CD4-positive, alpha-beta T cell treated with Interleukin-15 for 1 hour (primary cell): ENCODE results near the gene KIAA0319L.
A peak's percentile ranks its signal among the peaks of the same experiment; 100 is the strongest.

Source experiments
- DNase-seq: peaks from one replicate; pipeline ENCODE4 v3.0.0-alpha.2; 2020

Gene KIAA0319L

GRCh38 chr1:35561972-35562680, 4.9 kb upstream of the KIAA0319L start:
- DNase-seq: no peak

- no peak for DNase-seq
These were observed 4.2 kb upstream of the KIAA0319L start for GRCh38 chr1:35561297-35561971.

DNA sequence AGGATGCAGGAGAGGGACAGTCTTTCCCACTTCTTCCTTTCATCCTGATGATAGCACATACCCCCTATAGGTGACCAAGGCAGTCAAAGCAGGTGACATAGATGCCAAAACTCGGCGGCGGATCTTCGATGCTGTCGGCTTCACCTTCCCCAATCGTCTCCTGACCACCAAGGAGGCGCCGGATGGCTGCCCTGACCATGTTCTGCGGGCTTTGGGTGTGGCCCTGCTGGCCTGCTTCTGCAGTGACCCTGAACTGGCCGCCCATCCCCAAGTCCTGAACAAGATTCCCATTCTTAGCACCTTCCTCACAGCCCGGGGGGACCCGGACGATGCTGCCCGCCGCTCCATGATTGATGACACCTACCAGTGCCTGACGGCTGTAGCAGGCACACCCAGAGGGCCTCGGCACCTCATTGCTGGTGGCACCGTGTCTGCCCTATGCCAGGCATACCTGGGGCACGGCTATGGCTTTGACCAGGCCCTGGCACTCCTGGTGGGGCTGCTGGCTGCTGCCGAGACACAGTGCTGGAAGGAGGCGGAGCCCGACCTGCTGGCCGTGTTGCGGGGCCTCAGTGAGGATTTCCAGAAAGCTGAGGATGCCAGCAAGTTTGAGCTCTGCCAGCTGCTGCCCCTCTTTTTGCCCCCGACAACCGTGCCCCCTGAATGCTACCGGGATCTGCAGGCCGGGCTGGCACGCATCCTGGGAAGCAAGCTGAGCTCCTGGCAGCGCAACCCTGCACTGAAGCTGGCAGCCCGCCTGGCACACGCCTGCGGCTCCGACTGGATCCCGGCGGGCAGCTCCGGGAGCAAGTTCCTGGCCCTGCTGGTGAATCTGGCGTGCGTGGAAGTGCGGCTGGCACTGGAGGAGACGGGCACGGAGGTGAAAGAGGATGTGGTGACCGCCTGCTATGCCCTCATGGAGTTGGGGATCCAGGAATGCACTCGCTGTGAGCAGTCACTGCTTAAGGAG, 3.3 kb upstream of the KIAA0319L start:
- DNase-seq: no peak

GRCh38 chr1:35559317-35559944, 2.2 kb upstream of the KIAA0319L start:
- DNase-seq: peak; percentile 38

DNA sequence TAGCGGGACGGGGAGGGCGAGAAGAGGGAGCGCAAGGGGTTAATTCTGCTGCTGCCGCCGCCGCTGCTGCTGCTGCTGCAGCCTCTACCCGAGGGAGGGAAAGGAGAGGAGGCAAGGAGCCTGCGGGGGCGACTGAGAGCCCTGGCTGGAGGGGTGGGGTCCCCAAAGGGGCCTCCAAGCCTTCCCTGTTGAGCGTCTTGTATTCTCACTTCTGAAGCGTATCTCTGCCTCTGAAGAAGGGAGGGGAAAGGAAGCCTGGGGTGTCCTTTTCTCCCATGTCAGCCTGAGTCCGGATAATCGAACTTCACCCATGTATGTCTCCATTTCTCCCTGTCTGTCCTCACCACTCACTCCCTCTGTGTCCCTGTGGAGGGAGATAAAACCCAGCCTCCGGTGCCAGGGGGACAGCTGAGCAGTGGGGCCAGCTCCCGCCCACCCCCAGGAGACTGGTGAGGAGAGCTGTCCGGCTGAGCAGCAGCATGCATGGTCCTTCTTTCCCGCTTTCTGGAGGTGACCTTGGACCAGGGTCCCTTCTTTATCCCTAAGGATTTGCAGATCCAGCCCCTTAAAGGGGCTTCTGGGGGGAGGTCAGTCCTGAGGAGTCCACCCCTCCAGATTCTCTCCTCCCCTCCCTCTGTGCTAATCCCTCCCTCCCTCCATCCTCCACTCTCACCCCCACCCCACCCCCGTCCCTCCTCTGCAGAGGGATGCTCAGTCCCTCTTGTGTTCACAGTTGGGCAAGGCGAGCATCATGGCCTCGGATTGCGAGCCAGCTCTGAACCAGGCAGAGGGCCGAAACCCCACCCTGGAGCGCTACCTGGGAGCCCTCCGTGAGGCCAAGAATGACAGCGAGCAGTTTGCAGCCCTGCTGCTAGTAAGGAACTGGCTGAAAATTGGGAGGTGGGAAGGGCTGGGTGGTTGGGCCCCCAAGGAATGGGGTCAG, 1.4 kb upstream of the KIAA0319L start:
- no peak for DNase-seq

GRCh38 chr1:35557611-35558373, 589 bp upstream of the KIAA0319L start, which contains the start of gene NCDN:
Gene NCDN, plus strand, starts transcription at chr1:35557799. Its CDS starts 392 bp downstream, at chr1:35558191.
- DNase-seq: peak; percentile 93

DNA sequence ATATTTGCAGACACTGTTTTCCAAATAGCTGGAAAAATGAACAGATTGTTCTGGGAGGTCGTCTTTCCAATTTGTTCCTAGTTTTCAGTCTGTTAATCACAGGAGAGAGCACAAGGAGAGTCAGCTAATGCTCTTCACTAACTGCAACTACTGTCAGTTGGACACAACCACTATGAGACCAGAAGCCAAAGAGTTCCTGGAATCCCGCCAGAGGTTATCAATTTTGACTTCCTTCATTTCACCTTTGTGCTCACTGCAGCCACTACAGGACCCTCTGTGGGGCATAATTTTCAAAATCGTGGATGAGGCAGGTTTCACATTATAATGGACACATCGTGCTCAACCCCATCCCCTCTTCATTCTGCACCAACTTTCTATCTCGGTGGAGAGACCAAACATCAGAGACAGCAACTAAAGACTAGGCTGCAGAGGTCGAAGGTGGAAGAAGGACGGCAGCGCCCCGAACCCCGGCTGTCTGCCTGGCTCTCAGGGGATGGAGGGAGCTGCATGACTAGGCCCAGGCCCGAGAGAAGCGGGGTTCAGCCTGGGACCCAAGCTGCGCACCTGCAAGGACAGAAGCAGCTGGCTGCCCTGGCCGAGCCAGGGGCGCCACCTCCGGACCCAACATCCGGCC, 602 bp downstream of the KIAA0319L start:
- no peak for DNase-seq

DNA sequence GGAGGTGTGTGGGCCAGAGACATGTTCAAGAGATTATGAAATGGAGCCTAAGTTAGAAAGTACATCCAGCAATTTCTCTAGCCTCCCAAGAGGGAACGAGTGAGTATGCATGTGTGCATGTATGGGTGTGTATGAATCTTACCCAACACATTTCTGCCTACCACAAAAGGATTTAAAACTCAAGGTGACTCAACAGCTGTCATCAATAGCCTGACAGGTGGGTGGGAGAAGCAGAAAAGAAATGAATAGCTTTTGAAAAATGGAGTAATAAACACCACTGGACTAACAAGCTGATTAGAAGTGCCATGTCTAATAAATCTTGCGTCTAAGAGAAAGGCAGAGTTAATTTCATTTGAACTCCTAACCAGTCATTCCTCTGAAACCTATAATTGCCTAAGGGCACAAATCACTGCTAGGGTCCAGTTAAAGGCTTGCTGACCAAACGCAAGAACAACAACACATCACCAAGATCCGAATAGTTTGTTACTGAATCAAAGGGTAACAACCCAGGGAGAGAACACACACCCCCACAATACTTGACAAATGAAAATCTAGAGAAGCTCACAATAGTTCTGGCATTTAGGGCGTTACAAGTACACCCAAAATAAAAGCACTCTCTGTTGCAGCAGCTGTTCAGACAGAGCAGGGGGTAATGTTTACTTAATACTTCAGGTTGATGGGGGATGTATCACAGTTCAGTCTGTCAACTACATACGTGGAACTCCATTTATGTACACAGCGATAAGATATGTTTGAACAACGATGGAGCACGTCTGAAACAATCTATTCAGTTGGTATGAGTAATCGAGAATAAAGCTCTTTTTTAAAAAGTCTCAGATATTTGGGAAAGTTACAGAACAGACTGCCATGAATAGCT, 1.4 kb downstream of the KIAA0319L start:
- no peak for DNase-seq

GRCh38 chr1:35555212-35555584, 2.0 kb downstream of the KIAA0319L start:
- no peak for DNase-seq

- DNase-seq: no peak
These were observed 2.7 kb downstream of the KIAA0319L start for GRCh38 chr1:35554266-35555211.

DNA sequence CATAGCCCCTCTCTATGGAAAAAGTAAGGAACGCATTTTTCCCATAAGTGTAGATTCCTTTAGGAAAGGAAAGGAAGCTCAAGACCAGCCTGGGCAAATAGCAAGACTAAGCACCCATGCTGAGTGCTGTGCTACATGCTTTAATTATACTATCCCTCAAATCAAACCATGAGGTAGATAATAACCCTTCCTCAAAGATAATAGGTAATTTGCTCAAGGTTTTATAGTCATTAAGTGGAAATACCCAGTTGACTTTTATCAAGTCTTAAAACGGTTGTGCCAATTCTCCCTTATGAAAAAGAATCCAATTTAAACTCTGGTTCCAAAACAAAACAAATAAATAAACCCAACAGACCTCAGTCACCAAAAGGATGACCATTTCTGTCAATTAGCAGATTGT, 3.4 kb downstream of the KIAA0319L start:
- no peak for DNase-seq

DNA sequence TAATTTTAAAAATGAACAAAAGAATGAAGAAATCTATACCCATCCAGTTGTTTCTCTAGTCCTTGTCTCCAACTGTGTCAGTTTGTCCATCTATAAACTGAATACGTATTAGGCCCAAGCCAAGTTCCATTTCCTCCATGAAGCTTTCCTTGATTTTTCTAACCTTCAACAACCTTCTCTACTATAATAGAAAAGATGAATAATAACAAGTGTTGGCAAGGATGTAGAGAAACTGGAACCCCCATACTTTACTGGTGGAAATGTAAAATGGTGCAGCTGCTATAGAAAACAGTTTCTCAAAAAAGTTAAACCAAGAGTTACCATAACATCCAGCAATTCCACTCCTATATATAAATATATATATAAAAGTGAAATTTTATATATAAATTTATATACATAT, 10.6 kb downstream of the KIAA0319L start:
- no peak for DNase-seq

GRCh38 chr1:35544976-35545375, 12.2 kb downstream of the KIAA0319L start:
- peak; percentile 67 for DNase-seq

DNA sequence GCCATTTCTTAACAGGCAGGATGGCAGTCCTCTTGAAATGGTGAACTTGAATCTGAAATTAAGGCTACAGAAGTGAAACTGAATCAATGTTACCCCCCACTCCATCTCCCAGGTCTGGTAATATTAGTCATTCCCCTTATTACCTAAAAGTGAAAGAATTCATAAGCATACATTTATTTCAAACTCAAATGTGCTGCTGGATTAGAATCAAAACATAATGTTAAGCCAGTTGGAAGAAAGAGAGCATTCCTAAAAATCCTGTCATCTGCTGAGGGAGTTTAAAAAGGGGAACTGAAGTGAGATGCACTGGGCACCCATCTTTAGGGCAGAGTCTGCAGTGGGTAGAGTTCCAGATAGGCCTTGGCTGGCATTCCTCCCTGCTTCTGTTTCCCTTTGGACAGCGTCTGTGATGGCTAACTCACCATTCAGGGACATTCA, 17.4 kb downstream of the KIAA0319L start:
- DNase-seq: no peak

- DNase-seq: peak; percentile 25
These were observed 18.0 kb downstream of the KIAA0319L start for GRCh38 chr1:35539073-35539823.

DNA sequence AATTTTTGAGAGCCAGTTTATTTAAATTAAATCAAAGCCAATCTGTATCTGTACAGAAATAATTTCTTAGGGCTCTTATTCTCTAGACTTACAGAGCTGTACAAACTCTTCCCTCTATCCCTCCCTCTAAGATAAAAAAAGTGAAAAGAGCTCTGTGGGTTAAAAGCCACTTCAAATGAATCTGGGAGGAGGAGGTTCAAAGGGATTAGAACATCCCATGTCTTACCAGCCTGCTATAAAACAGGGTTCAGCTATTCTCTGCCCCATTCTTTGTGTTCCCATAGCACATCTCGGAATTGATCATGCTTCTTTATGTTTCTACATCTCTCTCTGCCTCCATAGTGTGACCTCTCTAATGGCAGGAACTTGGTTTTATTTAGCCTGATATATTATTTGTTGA, 19.4 kb downstream of the KIAA0319L start:
- no peak for DNase-seq

DNA sequence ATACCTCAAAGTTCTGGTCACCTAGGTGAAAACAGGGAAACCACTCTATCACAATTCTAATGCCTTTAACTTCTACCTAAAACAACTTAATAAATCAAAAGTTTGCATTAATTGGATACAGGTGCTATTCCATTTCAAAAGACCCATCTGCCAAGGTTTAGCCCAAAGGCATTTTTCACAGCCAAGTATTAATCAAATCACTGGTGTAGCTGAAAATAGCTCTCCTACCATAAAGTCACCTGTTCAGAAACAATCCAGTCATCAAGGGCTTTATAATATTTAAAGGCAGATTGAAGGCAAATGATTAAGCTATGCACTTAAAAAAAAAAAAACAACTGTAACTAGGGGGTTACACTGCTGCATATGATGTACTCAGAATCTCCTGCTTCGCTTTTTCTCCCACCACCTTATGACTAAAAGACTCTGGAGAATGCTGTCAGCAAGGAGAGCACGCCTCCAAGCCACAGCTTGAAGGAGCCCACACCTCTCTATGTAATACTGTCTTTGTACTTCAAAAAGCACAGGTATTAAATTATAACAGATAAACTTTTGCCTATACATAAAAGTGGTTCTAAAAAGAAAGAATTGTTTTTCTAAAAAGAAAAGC, 20.5 kb downstream of the KIAA0319L start:
- no peak for DNase-seq
